ENCODE data around the gene TAF15. TPM values are rescaled to one million over a fixed set of nuclear protein-coding genes. Genes with fewer than 3 reads are reported as not detected.

Gene TAF15
- total RNA-seq, 2 experiments from 2014 or later, result 114 to 119 TPM

DNA sequence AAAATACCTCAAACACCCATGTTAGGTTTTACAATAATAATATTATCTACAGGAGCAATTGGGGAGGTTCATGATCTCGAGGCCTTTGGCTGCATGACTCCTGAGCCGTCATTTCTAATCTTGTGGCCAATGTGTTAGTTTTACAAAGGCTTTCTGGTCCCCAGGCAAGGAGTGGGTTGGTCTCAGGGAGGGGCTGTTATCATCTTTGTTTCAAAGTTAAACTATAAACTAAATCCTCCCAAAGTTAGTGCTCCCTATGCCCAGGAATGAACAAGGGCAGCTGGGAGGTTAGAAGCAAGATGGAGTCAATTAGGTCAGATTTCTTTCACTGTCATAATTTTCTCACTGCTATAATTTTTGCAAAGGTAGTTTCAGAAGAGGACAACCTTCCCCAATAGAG lies 80.0 kb downstream of the TAF15 start:
- H3K36me3 ChIP-seq (ENCODE audit: insufficient read depth, low read length), result no peaks in the 10 kb centered on the region
- H3K4me3 Mint-ChIP-seq, result no peak overlapping the region
- H3K27me3 Mint-ChIP-seq, result no peaks in the 10 kb centered on the region
- POLR2A ChIA-PET, result interaction anchor here (1.3 to 1.4 kb wide), 2 partner anchors 11 to 13 kb away, joined by 3 read pairs; no protein-coding TSS in a partner anchor
- H3K27me3 ChIP-seq (ENCODE audit: control insufficient read depth in 1 of 2, insufficient read depth in 2 of 2, low read length in 2 of 2), result no peaks in the 10 kb centered on the region
- TF ChIP-seq CTCF (IDR thresholded peaks at IDR 0.05), result no peak
- H3K9me3 Mint-ChIP-seq, result no peaks in the 10 kb centered on the region
- H3K27ac ChIP-seq (ENCODE audit: low read depth in 1 of 2, low read length in 2 of 2), result no peak overlapping the region
- H3K36me3 Mint-ChIP-seq (ENCODE audit: low read depth), result no peaks in the 10 kb centered on the region
- no peak overlapping the region for H3K27ac Mint-ChIP-seq
- intact Hi-C loops (cut with DNase I, micrococcal nuclease), result no loop called here
- H3K9me3 ChIP-seq (ENCODE audit: control insufficient read depth in 1 of 2, insufficient read depth in 1 of 2, low read length in 2 of 2), result no peaks in the 10 kb centered on the region
- CTCF ChIA-PET, result no interaction called here
- H3K4me1 Mint-ChIP-seq (ENCODE audit: low read depth), result peaks cover 21% of the 10 kb centered on the region
- peak in 4 of 14 experiments; percentile 25 to 77 (median 50) for DNase-seq
- no peak for ATAC-seq (ENCODE audit: poor library complexity)
- H3K4me1 ChIP-seq (ENCODE audit: insufficient read depth, low read length), result peaks cover 60% of the 10 kb centered on the region
- no peak overlapping the region for H3K4me3 ChIP-seq (ENCODE audit: low read length)

DNA sequence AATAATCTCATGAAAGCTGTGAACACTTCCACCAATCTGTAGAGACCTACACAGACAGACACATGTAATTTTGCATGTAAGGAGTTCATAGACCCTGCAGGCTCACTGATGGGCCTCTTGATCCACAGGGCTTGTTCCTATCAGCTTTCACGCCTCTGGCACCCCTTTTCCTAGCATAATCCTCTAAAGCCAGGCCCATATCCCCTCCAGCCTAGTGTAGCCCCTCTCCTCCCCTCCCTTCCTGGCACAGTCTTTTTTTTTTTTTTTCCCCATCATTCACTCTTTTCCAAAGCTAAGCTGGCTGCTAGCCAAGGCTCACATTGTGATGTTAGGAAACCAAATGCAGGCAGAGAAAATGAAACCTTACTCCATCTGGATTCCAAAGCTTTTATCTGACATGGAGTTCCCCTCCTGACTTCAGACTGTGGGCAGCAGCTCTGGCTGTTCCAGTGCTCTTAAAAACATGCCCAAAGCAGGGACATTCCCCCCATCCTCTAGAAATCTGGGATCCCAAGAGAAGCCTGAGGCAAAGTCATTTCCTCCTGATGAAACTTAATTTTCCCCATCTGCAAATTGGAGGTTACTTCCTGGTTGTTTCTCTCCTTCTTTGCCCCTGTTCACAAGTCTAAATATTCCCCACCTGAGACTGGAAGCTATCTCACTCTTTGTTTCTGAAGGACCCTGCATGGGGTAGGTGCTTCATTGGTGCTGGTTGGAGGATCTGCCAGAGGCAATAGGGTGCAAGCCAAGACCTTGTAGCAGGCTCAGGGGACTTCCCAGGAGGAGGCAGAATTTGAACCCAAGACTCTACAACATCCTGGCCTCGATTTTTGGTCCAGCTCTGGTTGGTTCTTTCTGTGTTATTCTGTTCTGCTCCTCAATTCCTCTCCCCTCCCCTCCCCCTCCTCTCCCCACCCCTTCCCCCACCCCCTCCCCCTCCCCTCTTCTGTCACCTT lies 80.8 kb downstream of the TAF15 start:
- intact Hi-C loops (cut with DNase I, micrococcal nuclease), result no loop called here
- no peaks in the 10 kb centered on the region for H3K9me3 Mint-ChIP-seq
- ChIA-PET POLR2A (interaction anchor here (1.2 to 1.4 kb wide), 2 partner anchors 11 to 15 kb away, joined by 3 read pairs; no protein-coding TSS in a partner anchor), CTCF (interaction anchor here (0.8 to 1.6 kb wide), 3 partner anchors 10 to 19 kb away, joined by 3 read pairs; no protein-coding TSS in a partner anchor)
- peaks cover 63% of the 10 kb centered on the region for H3K4me1 ChIP-seq (ENCODE audit: insufficient read depth, low read length)
- H3K4me1 Mint-ChIP-seq (ENCODE audit: low read depth), result peaks cover 21% of the 10 kb centered on the region
- no peaks in the 10 kb centered on the region for H3K27me3 Mint-ChIP-seq
- no peak for TF ChIP-seq CTCF (IDR thresholded peaks at IDR 0.05)
- ATAC-seq (ENCODE audit: poor library complexity), result no peak
- peak overlapping the region; percentile 76 for H3K27ac Mint-ChIP-seq
- no peak overlapping the region for H3K27ac ChIP-seq (ENCODE audit: low read depth in 1 of 2, low read length in 2 of 2)
- no peaks in the 10 kb centered on the region for H3K36me3 Mint-ChIP-seq (ENCODE audit: low read depth)
- no peaks in the 10 kb centered on the region for H3K9me3 ChIP-seq (ENCODE audit: control insufficient read depth in 1 of 2, insufficient read depth in 1 of 2, low read length in 2 of 2)
- DNase-seq, result peak in 2 of 14 experiments; percentile 38 to 42
- no peak overlapping the region for H3K4me3 ChIP-seq (ENCODE audit: low read length)
- no peaks in the 10 kb centered on the region for H3K36me3 ChIP-seq (ENCODE audit: insufficient read depth, low read length)
- no peaks in the 10 kb centered on the region for H3K27me3 ChIP-seq (ENCODE audit: control insufficient read depth in 1 of 2, insufficient read depth in 2 of 2, low read length in 2 of 2)
- no peak overlapping the region for H3K4me3 Mint-ChIP-seq

DNA sequence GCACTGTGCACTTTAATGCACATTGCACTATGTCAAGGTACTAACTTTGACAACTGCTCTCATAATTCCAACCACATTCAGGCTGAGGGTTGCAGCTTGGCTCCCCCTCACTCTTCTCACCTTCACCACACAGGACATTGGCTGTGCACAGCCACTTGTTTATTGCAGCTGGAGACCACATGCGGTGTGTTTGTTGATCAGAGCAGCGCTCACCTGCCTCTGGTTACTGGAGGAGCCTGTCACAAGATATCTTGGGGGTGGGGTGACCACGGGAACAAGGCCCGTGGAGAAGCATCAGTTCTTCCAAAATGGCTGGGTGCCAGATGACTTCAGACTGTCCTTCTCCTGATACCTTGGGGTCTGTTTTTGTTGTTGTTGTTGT lies 81.5 kb downstream of the TAF15 start:
- Mint-ChIP-seq H3K4me1 (ENCODE audit: low read depth) (peaks cover 21% of the 10 kb centered on the region), H3K27me3 (no peaks in the 10 kb centered on the region), H3K36me3 (ENCODE audit: low read depth) (no peaks in the 10 kb centered on the region), H3K27ac (peak overlapping the region; percentile 48), H3K4me3 (no peak overlapping the region), H3K9me3 (no peaks in the 10 kb centered on the region)
- Histone ChIP-seq H3K27ac (ENCODE audit: low read depth in 1 of 2, low read length in 2 of 2) (peak overlapping the region in 1 of 2 donors; percentile 40), H3K4me1 (ENCODE audit: insufficient read depth, low read length) (peaks cover 65% of the 10 kb centered on the region), H3K9me3 (ENCODE audit: control insufficient read depth in 1 of 2, insufficient read depth in 1 of 2, low read length in 2 of 2) (no peaks in the 10 kb centered on the region), H3K27me3 (ENCODE audit: control insufficient read depth in 1 of 2, insufficient read depth in 2 of 2, low read length in 2 of 2) (no peaks in the 10 kb centered on the region), H3K36me3 (ENCODE audit: insufficient read depth, low read length) (no peaks in the 10 kb centered on the region), H3K4me3 (ENCODE audit: low read length) (no peak overlapping the region)
- peak in 12 of 14 experiments; percentile 12 to 88 (median 46) for DNase-seq
- TF ChIP-seq CTCF (IDR thresholded peaks at IDR 0.05), result no peak
- ChIA-PET POLR2A (interaction anchor here (0.8 to 1.4 kb wide), 3 partner anchors 12 to 16 kb away, joined by 3 read pairs; no protein-coding TSS in a partner anchor), CTCF (interaction anchor here (1.2 to 1.6 kb wide), 2 partner anchors 10 to 15 kb away, joined by 3 read pairs; no protein-coding TSS in a partner anchor)
- peak; percentile 82 for ATAC-seq (ENCODE audit: poor library complexity)
- intact Hi-C loops (cut with DNase I, micrococcal nuclease), result no loop called here
